HuH-7.5 (cell line): ENCODE results near the gene PDSS2.
"Not testable (repeated sequence)": the region's sequence is repeated elsewhere in the genome, so short reads cannot be mapped to it uniquely, and the experiment has no call there.

Experiments
- DNase-seq: peaks from one replicate; pipeline ENCODE4 v3.0.0; 2011; ENCODE audit warnings: low spot score

The PDSS2 gene

DNA sequence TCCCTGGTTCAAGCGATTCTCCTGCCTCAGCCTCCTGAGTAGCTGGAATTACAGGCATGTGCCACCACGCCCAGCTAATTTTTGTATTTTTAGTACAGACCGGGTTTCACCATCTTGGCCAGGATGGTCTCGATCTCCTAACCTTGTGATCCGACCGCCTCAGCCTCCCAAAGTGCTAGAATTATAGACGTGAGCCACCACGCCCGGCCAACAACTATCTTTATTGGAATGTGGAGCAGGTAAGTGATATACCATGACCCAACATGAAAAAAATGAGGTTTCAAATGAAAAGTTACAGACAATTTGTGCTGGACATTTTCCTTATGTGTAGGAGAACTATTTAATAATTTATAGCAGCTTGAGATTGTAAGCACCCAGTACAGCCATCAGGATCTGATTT, 340.8 kb downstream of the PDSS2 start:
- not testable (repeated sequence) for DNase-seq

DNA sequence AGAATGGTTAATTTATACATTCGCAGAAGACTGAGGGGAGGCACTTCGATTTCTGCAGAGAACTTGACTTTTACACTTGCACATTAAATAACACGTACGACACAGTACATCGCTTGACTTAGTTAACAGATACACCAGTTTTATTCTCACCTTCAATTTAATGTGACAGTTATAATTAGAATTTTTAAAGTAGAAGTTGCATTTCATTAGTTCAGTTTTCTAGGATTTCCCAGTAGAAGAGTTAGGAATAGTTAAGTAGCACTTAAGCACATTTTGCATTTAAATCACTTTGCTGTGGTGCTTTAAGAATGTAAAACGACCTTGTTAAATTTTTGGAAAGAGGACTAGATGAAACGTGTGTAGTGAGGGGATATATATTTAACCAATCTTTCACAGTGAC, 342.4 kb downstream of the PDSS2 start:
- no peak for DNase-seq

DNA sequence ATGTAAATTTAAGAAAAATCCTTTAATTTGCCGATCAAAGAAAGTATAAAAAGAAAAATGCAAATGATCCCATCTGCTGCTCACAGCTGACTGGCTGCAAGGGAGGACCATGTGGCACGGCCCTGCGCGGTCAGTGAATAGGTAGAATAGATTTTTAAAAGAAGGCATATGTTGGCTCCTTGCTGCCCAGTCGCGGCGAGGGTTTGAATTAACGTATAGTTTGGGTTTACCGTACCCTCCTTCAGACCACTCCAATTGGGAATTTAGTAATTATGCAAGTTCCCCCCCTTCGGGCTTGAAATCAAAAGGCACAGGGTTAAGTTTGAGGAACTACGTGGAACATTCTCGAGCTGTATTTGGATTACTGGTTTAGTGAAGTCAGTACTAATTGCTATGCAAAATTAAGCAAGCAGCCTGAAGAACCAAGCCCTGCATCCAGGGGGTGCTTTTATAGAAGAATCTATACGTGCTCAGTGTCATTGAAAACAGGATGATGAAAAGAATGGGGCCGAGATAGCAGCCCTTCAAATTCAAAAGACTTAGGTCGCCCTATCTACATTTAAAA, 343.0 kb downstream of the PDSS2 start:
- DNase-seq: peak; percentile 53

DNA sequence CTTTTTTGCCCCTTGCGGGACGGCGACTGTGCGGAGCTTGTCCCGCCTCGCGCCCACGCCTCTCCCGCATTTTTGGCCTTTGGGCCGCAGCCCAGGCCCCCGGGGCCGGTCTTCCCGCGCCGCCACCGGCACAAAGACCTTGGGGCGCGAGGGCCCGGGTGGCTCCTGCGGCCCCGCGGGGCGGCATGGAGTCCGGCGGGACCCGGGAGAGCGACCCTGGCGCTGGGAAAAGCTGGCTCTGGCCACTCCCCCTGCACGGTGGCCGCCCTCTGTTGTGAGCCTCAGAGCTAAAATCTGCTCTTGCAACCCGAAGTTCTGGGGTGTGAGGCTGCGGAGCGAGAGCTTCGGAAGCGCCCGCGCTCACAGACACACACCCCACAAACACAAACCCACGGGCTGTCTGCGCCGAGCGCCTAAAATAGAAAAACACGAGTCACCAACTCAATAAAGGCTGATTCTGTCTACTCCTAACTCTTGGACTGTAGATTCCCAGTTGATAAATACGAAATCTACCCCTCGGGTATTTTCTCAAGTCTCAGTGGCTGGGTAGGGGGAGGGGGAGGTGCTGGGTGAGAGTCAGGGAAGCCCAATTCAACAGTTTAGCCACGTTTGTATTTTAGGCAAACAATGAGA, 343.6 kb downstream of the PDSS2 start:
- peak; percentile 71 for DNase-seq

DNA sequence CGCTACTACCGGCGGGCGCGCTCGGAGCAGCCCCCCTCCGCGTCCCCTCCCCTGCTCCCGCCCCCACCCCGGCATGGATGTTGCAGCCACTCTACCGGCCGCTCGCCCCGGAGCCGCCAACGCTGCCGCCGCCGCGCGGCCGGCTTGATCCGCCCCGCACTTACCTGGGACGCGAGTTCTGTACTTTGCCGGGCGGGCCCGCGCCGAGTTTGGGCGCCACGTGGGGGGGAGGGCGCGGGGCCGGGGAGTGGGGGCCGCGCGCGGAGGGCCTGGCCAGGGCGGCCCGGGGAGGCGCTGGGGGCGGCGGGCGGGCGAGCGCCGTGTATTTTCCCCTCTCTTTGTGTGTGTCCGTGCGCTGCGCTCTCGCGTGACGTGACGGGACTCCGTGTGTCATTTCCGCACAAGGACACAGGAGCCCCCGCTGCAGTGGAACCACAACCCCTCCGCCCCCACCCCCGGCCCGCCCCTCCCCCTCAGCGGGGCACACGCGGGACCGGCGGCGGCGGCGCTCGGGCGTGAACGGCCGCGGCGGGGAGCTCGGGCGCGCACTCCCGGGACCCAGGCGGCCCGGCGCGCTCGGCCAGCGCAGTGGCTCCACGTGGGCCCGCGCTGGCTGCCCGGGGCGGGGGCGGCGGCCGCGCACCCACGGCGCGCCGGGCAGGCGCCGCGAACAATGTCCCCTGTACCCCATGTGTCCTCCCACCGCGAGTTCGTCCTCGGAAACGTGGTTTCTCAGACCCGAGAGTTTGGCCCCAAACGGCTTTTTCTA, 344.3 kb downstream of the PDSS2 start, which contains the start of gene BEND3:
Gene BEND3, minus strand, starts transcription at position 590 of the 769 bp plus-strand sequence. CDS start 16,230 bp downstream, outside the sequence.
- peak; percentile 69 for DNase-seq

DNA sequence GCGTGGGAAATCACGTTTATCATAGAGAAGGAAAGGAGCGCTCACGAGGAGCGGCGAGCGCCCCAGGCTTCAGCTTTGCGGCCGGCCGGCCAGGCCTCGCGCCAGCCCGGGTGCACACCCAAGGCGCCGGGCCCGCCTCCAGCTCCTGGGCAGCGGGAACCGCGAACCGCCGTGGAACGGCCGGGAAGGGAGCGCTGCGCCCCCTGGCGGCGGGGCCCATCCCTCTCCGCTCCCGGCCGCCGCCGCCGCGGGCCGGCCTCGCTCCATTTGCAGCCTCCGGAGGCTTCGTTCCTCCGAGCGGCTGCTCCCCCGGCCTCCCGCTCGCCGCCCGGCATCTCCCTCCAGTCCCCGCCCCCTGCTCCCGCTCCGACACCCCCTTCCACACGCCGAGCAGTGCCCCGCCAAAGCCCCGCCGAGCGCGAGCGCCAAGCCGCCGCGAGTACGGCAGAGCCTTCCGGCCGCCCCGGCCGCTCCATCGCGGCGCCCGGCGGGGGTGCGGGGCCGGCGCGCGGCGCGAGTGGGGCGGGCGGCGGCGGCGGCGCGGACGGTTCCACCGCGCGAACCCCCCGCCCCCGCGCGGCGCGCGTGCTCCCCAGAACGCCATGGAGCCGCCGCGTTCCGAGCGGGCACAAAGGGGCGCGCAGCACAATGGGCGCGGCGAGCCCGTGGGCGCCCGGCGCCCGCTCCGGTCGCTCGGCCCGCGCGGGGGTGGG, 345.0 kb downstream of the PDSS2 start:
- DNase-seq: peak; percentile 89

DNA sequence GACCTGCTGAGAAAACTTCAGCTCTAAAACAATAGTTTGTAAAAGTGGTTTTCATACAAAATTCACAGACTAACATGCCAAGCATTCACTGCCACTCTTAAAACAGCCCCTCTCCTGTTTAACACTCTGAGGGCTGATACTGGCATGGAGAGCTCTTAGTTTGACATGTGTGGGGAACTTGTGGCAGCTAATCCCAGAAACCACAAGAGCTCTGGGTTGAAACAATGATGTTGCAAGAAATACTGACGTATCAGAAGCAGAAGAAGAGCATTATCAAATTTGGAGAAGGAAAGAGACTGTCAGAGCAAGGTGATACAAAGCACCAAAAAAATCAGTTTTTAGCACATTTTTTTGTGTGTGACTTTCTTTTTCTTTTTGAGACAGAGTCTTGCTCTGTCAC, 349.2 kb downstream of the PDSS2 start:
- DNase-seq: no peak

DNA sequence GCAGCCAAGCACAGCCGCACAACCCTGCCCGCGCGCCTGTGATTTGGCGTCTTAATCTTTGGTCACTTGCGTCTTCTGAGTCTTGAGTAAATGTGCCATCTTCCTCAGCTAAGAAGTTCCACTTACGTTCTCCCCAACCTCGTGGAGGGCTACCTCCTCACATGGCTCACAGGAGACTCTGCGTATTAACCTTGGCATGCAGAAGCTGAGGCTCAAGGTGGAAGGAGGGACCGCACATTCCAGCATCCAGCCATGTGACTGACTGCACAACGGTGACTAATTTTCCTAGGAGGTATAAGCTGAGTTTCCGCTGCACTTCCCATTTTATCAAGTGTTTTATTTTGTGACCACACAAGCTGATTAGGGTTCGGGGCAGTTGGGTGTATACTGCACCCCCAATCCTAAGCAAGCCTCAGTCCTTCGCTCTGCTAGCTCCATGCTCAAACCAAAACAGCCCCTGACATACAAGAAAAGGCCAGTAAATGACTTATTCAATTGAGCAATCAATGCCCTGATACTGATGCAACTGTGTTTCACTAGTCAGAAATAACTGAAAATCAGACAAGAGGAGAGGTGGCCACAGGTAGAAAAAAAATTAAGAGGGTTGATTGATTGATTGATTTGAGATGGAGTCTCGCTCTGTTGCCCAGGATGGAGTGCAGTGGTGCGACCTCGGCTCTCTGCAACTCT, 351.0 kb downstream of the PDSS2 start:
- DNase-seq: no peak

DNA sequence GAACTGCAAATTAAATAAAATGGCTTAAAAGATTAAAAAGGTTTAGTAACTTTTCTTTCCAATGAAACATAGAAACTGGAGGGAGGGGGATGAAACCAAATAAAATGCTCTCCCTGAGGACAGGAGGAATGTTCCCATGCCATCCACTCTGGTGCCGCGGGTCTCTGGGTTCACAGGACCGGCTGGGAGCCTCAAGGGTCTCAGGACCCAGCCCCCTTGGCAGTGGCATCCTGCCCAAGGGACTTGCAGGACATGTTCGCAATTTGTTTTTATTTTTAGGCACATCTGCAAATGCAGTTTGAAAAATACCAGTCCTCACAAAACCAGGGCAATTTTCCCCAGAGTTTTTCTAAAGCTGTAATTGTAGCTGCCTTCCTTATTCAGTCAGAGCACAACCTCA, 351.6 kb downstream of the PDSS2 start:
- no peak for DNase-seq

DNA sequence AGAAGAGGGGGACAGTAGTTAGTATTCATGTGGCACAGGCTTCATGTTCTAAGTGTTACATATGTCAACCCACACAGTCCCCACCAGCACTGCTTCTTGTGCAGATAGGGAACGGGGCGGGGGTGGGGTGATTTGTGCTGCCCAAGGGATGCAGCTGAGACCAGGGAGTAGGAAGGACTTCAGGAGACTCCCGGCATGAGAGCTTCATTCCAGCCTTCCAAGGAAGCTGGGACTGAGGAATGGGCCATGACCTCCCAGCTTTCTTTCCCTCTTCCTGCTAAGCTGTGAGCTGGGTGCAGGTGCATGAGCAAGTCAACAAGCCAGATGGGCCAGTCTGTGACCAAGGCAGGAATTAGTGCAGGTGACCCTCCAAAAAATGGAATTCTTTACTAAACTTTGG, 353.2 kb downstream of the PDSS2 start:
- DNase-seq: no peak

DNA sequence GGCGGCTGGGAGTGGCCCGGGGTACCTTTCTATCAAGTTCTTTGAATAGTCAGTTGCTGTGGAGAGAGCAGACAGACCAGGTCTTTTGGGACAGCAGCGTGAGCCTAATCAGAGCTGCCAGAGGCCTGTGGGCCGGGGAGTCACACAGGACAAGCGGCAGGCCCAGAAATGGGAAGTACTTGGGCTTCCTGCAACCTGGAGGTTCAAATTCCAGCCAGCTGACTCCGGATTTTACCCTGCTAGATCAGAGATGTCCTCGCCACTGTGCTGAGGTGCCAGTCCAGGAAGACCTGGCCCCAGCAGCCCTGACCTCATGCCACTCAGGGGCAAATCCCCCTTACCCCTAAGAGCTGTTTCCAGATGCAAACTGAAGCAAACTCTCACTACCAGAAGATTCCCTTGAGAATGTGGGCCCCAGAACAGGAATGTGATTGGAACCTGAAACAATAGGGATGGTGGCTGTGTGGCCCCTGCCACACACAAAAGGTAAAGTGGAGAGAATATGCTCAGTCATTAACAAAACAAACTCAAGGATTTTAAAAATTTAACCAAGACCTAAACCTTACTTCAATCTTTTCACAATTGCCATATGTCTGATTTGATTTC, 353.8 kb downstream of the PDSS2 start:
- DNase-seq: no peak

DNA sequence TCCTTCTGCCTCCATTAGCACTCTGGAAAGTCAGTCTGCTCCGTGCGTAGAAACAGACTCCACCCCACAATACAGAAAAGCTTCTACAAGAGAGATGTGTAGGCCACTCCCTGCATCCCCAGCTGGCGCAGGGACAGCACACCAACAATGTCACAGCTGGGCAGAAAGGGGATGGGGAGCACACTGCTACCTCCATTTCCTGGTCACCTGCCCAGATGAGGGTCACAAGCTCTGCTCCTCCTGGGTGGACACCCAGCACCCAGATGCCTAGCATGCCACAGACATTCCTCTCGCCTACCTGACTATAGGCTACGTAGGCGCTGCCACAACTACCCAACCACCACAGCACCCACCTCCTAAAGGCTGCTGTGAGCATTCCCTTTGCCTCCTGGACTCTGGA, 356.3 kb downstream of the PDSS2 start:
- DNase-seq: no peak
